Measurements from ENCODE around the gene KIF26B.
A peak's percentile ranks its signal among the peaks of the same experiment; 100 is the strongest.
"Not testable (repeated sequence)": the region's sequence is repeated elsewhere in the genome, so short reads cannot be mapped to it uniquely, and the experiment has no call there.

Gene KIF26B

DNA sequence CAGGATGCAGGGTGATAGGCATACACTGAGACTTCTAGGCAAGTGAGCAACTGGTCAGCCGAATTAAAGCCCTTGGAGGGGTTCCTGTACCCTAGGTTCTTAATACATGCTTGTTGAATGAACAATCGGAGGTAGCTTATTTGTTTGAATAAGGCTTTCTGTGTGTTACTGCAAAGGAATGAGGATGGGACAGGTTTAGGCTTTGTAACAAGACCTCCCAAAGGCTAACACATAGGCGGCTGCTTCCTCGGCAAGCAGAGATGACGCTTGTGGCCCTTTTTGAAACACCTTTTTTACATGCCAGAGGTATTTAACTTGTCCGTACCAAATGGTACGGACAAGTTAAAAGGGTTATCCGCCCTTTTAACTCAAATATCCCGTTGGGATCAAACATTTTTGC, 511.6 kb downstream of the KIF26B start:
- DNase-seq: no peak

DNA sequence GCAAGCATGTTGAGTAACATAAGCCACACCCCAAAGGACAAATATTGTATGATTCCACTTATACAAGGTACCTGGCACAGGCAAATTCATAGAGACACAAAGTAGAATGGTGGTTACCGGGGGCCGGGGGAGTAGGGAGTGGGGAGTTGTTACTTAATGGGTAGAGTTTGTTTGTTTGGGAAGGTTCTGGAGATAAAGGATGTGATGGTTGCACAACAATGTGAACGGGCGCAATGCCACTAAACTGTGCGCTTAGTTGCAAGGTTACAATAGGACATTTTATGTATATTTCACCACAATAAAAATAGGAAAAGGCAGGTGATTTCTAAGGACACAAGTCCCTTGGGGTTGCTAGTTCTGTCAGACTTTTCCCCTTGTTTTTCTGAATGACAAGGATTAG, 516.6 kb downstream of the KIF26B start:
- DNase-seq: no peak

DNA sequence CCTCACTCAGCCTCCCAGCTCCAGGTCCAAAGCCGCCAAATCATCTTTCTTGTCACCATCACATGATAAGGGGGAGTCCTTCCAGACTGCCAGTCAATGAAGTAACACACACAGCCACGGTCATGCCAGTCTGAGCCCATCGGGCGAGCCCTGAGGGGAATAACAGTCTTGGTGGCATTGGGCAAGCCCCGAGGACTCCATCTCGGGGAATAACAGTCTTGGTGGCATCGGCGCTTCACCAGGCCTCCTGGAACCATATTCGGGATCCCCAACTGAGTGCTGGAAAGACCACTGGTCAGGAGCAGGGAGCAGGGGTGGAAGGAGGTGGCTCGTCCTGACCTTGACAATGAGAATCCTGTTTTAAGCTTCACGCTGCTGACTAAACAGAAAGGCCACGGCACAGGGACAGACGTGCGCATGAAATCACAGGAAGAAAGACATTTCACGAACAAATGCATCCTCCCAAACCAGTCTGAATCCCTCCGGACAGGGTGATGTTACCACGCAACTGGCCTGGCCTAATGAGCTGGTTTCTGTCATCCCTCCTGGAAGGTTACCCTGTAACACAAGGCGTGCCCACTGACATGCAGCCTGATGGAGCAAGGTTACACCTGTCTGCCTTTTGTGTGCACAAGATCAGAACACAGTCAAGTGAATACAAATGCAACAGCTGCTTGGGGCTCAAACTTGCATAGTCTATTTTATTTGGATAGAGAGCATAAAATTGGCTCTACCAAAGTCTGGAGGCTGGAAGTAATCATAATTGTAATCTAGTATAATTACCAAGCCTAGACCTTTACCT, 517.4 kb downstream of the KIF26B start:
- DNase-seq: peak; percentile 66

DNA sequence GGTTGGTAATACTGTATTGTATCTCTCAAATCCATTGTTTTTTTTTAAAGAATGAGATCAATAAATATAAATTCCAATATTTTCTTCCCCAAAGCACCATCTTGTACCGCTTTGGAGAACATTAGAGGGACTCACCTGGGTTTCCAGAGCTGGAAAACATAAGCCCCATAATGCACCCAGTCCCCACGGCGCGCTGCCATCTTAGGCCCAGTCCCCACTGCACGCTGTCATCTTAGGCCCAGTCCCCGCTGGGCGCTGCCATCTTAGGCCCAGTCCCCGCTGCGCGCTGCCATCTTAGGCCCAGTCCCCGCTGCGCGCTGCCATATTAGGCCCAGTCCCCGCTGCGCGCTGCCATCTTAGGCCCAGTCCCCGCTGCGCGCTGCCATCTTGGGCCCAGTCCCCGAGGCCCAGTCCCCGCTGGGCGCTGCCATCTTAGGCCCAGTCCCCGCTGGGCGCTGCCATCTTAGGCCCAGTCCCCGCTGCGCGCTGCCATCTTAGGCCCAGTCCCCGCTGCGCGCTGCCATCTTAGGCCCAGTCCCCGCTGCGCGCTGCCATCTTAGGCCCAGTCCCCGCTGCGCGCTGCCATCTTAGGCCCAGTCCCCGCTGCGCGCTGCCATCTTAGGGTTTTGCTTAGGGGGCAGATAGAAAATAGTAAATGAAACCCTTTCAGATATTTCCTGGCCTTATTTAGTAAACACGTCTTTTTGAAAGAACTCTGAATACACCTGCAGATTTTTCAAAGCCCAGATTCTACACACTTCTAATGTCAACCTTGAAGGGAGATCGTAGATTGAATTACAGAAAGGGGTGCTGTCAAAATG, 518.3 kb downstream of the KIF26B start:
- not testable (repeated sequence) for DNase-seq

DNA sequence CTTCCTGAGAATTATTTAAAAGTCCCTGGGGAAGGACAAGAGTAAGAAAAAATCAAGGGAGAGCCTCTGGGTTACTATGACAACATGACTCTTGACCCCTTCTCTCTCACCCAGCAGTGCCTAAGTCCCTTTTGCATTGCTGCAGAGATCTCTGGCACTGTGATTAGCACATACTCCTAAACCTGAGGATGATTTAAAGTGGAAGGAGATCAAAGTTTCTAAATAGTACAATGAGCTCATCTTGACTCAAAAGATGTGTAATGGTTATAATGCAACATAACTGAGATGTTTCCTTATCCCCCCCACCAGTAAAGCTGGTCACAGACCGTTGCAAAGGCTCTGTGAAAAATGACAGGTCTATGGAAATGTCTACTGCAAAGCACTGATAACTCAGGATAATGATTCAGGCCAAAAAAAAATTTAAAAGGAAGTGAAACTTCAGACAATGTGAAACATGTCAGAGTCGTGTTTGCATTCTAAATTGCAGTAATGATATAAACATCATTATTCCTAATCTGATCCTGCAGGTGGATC, 519.2 kb downstream of the KIF26B start:
- DNase-seq: peak; percentile 54

DNA sequence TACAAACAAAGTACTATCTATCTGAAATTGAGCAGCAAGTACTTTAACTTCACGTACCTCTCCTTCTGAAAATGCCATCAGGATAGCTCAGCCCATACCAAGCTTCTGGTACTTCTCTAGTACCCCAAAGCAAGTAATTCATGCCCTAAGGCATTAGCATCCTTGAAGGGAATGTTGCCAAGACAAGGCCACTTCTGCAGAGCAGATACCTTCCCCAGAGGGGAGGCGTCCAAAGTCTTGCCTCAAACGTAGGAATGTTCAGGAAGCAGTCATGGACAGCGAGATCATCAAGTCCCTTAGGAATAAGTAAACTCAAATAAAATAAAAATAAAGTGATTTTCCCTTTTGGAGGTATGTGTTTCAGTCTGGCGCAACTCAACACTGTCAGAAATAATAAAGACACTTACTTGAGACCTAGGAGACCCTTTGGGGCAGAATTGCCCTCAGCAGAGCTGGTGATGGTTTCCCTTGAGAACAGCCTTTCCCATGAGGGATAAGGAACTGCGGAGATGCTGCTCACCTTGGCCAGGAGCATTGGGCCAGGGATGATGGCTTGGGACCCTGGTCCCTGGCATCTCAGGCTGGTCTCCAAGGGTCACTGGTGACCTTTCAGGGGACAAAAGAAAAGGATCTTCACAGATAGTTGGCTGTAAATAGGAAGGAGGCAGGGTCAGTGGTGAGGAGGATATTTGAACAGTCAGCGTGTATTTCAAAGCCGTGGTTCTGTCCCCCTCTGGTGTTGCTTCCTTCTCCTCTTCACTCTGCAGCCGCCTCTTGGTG, 522.9 kb downstream of the KIF26B start:
- DNase-seq: no peak

DNA sequence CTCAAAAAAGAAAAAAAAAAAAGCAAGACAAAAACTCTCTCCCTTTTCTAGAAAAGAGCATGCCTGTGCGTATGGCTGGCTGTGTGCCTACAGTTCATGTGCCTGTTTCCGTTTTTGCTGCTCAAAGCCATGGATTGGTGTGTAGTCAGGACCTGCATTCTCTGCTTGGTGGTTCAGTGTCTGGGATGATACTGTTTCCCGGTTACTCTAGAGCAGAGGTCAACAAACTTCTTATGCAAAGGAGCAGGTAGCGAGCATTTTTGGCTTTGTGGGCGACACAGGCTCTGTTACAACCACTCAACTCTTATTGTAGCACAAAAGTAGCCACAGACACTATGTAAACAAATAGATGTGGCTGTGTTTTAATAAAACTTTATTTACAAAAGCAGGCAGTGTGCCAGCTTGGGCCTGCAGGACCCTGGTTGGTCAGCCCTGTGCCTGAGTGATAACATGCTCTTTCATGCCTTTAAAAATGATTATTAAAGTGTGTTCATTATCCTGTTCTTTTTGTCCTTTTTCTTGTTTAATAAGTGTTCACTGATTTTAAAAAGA, 524.2 kb downstream of the KIF26B start:
- peak; percentile 10 for DNase-seq

DNA sequence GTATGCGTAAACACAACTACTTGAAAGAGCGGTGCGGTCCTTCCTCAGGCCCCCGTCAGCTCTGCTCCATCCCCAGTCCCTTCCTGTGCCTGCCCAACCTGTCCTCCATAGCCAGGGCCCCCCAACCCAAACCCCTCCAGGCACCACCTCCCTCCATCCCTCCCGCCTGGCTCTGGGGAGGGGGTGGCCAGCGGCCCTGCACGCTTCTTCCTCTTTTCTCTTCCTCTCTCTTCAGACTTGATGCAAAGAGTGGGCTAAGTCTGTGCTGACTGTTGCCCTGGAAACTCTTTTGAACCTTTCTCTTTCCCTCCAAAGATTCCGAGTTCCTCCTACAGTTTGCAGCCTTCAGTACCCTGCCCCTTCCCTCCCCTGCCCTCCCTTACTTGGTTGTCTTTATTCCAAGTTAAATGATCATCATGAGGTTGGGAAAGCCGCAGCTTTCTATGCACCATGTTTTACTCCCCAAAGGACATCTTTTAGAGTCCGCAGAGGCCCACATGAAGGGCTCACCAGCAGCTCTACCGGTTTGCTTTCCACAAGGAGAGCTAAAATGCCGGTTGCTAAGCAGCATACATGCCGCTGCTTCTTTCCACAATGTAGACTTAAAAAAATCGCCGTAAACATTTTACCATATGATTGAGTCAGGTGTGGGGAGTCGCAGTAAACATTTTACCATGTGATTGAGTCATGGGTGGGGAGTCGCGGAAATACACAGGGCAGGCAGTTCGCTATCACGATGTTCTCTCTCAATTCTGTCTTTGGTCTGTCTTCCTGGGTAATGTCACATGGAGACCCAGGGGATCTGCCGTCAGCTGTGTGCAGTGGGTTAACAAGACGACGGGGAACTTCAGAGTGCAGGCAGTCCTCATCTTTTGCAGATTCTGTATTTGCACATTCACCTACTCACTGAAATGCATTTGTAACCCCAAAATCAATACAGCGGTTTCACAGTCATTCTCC, 525.3 kb downstream of the KIF26B start:
- DNase-seq: no peak

DNA sequence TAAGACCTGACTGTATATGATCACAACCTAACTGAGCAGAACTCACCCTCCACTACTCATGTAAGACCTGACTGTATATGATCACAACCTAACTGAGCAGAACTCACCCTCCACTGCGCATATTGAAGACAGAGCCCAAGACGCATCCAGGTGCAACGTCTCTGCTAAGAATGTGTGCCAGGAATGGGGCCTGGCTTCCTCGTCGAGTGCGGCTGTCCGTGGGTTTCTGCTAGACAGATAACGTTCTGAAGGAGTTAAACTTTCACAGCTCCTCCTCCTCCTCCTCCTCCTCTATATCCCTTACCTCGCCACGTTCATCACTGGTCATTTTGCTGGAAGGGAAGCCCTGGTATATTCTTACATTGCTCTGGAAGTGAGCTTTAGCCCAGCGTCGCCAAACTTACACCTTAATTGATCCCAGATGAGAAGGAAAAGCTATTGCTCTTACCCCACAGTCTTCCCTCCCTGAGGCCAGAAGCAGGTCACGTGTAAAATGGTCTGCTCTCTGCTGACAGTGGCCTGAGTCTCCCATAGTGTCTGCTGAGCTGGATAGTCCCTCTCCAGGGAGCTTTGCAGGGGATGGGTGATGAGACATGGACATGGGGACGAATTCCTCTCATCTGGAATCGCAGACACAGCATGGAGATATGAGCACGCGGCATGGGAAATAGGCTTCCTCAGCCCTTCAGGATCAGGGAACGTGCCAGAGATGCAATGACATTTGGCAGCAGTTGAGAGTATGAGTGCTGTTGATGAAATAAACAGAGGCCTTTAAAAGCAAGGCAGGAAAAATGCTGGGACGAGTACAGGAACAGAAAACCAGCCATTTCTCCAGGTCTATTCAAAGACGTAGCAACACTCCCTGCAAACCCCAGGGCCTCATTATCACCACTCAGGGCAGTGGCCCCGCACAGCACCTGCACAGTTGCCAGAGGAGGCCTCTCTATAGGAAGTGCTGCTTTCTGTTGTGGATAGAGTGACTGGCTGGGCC, 528.1 kb downstream of the KIF26B start:
- no peak for DNase-seq

DNA sequence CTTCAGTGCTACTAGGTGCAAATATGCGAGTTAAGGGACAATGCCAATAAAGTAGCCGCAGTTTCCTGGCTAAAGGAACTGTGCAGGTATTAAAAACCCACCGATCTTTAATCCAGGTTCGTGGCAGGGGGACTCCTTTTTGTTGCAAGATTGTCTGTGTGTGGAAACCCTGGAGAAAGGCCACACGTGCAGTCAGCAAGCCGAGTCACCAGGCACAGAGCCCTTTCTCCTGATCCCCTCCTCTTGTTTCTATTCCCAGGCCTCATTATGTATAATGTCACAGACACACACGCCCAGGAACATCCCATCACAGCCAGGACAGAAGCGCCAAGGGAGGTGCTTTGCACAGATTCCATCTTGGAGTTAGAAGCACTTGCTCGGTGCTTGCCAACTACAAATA, 528.9 kb downstream of the KIF26B start:
- DNase-seq: no peak

DNA sequence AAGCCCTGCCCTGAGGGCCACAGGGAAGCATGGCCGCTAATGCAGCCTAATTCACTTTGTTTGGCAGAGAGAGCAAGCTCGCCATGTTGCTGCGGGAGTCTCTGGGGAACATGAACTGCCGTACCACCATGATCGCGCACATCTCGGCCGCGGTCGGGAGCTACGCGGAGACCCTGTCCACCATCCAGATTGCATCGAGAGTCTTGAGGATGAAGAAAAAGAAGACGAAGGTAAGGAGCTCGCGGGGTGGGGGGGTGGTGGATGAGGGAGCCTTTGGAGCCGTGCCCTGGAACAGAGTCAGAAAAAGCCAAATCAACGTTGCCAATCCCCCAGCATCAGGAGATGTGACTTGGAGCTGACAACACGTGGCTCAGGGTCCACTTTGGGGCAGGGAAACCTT, 529.4 kb downstream of the KIF26B start:
- no peak for DNase-seq

DNA sequence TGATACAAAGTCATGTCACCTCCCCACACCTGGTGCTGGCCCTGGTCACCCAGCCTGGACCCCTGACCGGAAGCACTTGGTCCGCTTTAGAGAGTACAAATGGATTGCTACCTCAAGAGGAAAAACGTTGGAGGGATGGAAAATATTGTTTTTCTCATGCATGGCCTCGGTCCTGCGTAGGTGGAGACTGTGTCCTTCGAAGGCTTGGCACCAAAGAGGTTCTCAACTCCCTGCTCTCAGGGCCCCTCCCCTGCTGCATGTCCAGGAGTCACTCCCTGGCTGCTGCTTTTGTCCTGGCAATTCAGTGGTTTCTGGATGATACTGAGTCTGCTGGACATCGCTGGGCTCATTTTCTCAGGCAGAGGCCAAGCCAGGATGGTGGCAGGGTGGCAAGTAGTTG, 529.8 kb downstream of the KIF26B start:
- no peak for DNase-seq

DNA sequence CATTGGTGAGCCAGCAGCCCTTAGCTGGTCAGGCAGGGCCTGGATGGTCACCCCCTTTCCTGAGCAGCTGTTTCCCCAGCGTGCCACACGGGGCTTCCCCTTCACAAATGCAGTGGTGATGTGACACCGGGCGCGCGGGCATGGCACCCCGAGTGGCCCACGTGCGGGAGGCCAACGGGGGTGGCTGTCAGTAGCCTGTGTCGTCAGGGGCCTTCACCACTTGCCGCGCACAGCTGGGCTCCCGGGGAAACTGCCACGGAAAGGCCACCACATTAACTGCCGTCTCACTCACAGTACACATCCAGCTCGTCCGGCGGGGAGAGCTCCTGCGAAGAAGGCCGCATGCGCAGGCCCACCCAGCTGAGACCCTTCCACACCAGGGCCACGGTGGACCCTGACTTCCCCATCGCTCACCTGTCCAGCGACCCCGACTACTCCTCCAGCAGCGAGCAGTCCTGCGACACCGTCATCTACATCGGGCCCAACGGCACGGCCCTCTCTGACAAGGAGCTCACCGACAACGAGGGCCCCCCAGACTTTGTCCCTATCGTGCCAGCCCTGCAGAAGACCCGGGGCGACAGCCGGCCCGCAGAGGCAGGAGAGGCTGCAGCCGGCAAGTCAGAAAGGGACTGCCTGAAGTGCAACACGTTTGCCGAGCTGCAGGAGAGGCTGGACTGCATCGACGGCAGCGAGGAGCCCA, 530.5 kb downstream of the KIF26B start:
- no peak for DNase-seq

DNA sequence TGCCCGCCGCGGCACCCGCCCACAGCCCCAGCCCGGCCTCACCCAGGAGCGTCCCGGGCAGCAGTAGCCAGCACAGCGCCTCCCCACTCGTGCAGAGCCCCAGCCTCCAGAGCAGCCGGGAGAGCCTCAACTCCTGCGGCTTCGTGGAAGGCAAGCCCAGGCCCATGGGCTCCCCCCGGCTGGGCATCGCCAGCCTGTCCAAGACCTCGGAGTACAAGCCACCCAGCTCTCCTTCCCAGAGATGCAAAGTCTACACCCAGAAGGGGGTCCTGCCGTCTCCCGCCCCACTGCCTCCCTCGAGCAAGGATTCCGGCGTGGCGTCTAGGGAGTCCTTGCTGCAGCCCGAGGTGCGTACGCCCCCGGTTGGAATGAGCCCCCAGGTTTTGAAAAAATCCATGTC, 531.2 kb downstream of the KIF26B start:
- no peak for DNase-seq

DNA sequence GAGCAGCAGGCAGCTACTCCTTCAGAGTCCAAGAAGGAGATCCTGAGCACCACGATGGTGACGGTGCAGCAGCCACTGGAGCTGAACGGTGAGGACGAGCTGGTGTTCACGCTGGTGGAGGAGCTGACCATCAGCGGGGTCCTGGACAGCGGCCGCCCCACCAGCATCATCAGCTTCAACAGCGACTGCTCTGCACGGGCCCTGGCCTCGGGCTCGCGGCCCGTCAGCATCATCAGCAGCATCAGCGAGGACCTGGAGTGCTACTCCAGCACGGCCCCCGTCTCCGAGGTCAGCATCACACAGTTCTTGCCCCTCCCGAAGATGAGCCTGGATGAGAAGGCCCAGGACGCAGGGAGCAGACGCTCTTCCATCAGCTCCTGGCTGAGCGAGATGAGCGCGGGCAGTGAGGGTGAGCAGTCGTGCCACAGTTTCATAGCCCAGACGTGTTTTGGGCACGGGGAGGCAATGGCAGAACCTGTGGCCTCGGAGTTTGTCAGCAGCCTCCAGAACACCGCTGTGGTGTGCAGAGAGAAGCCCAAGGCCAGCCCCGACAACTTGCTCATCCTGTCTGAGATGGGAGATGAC, 531.8 kb downstream of the KIF26B start:
- no peak for DNase-seq

DNA sequence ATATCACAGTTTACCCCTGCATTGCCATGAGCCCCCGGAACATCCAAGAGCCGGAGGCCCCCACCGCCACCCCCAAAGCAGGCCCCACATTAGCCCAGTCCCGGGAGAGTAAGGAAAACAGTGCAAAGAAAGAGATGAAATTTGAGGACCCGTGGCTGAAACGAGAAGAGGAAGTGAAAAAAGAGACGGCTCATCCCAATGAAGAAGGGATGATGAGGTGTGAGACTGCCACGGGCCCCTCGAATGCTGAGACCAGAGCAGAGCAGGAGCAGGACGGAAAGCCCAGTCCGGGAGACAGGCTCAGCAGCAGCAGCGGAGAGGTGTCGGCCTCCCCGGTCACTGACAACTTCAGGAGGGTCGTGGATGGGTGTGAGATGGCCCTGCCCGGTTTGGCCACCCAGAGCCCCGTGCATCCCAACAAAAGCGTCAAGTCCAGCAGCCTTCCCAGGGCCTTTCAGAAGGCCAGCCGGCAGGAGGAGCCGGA, 532.4 kb downstream of the KIF26B start:
- DNase-seq: no peak

DNA sequence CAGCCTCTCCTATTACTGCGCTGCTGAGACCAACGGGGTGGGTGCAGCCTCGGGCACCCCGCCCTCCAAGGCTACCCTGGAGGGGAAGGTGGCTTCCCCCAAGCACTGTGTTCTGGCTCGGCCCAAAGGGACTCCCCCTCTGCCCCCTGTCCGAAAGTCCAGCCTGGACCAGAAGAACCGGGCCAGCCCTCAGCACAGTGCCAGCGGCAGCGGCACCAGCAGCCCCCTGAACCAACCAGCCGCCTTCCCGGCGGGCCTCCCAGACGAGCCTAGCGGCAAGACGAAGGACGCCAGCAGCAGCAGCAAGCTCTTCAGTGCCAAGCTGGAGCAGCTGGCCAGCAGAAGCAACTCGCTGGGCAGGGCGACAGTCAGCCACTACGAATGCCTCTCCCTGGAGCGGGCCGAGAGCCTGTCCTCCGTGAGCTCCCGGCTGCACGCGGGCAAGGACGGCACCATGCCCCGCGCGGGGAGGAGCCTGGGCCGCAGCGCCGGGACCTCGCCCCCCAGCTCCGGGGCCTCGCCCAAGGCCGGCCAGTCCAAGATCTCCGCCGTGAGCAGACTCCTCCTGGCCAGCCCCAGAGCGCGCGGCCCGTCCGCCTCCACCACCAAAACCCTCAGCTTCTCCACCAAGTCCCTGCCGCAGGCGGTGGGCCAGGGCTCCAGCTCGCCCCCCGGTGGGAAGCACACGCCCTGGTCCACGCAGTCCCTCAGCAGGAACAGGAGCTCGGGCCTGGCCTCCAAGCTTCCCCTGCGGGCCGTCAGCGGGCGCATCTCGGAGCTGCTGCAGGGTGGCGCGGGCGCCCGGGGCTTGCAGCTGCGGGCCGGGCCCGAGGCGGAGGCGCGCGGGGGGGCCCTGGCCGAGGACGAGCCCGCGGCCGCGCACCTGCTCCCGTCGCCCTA, 533.1 kb downstream of the KIF26B start:
- DNase-seq: peak; percentile 51

Data from NCI-H69 (cell line).